HFFc6 (cell line): ENCODE results near the gene SPIRE2. TPM values are rescaled to one million over a fixed set of nuclear protein-coding genes. Genes with fewer than 3 reads are reported as not detected.
"Not testable (repeated sequence)": the region's sequence is repeated elsewhere in the genome, so short reads cannot be mapped to it uniquely, and the experiment has no call there.

Experiments used
- DNase-seq: peaks from one replicate; pipeline ENCODE4 v3.0.0-alpha.2; 2018
- H3K27ac Mint-ChIP-seq: 2 replicates; pipeline ENCODE4 v1.8.0; 2020; ENCODE audit warnings: mild to moderate bottlenecking, mixed read lengths
- H3K27me3 Mint-ChIP-seq: 2 replicates; pipeline ENCODE4 v1.8.0; 2021; ENCODE audit warnings: mild to moderate bottlenecking, moderate library complexity, mixed read lengths; ENCODE audit not compliant: insufficient read depth
- H3K36me3 Mint-ChIP-seq: 2 replicates; pipeline ENCODE4 v1.8.0; 2021; ENCODE audit warnings: low read depth, mixed read lengths
- H3K4me1 Mint-ChIP-seq: 2 replicates; pipeline ENCODE4 v1.8.0; 2020; ENCODE audit warnings: low read depth, mixed read lengths
- H3K4me3 Mint-ChIP-seq: 2 replicates; pipeline ENCODE4 v1.8.0; 2020; ENCODE audit warnings: mild to moderate bottlenecking, moderate library complexity, mixed read lengths
- H3K9me3 Mint-ChIP-seq: 2 replicates; pipeline ENCODE4 v1.8.0; 2020; ENCODE audit warnings: mild to moderate bottlenecking, mixed read lengths
- long read RNA-seq: library from polyadenylated mRNA; unstranded; transcript quantifications from one replicate; pipeline ENCODE4 v2.0.0, GENCODE V29; 2019
- total RNA-seq, 6 experiments: library from RNA; stranded (reverse); fragmentation: NEBNext Ultra II Directional; extraction: Animal tissue kit (Norgen Biotek cat#: 25700); gene quantifications; 2 replicates in 1 of 6; 3 replicates in 5 of 6; pipeline ENCODE4 v1.2.3, GENCODE V29; 2021
- TF ChIP-seq, protein P1 (sequence below): fragments of 200-600 bp; sonication (generic); IDR thresholded peaks from 2 replicates; pipeline ENCODE4 v1.5.0; 2021; ENCODE audit warnings: antibody characterized with exemption, mild to moderate bottlenecking

The SPIRE2 gene
- 1 to 10 TPM; 1.5 to 2.5 (median 1.9) TPM for total RNA-seq
- long read RNA-seq, partial matches to known transcripts = 0 of 1 reads
- long read RNA-seq, other reads (novel, unspliced or antisense) = 1 of 1 reads

DNA sequence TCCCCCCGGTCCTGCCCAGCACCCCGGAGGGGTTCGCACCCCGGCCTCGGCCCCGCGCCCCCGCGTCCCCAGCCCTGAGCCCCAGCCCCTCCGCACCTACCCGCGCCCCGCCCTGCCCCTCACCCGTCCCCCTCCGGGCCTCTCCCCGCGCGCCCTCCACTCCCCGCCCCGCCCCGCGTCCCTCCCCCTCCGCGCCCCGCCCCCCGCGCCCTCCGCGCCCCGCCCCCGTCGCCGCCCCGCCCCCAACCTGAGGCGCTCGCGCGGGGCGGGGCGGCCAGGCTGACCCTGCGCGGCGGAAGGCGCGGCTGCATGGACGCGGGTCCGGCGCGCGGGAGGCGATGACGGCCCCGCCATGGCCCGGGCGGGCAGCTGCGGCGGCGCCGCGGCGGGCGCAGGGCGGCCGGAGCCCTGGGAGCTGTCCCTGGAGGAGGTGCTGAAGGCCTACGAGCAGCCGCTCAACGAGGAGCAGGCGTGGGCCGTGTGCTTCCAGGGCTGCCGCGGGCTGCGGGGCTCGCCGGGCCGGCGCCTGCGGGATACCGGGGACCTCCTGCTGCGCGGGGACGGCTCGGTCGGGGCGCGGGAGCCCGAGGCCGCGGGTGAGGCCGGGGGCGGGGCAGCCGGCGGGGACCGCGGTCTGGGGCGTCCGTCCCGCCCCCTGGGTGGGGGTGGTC lies at the start of gene SPIRE2:
TSS of gene SPIRE2 (plus strand) at position 277 of the 671 bp plus-strand sequence. CDS start at position 353, 76 bp downstream.
- no peaks in the 10 kb centered on the region for H3K36me3 Mint-ChIP-seq
- H3K27ac Mint-ChIP-seq = peak within 1 kb of the TSS; percentile 89
- peak; percentile 66 for DNase-seq
- H3K9me3 Mint-ChIP-seq = no peaks in the 10 kb centered on the region
- TF ChIP-seq, protein P1, sequence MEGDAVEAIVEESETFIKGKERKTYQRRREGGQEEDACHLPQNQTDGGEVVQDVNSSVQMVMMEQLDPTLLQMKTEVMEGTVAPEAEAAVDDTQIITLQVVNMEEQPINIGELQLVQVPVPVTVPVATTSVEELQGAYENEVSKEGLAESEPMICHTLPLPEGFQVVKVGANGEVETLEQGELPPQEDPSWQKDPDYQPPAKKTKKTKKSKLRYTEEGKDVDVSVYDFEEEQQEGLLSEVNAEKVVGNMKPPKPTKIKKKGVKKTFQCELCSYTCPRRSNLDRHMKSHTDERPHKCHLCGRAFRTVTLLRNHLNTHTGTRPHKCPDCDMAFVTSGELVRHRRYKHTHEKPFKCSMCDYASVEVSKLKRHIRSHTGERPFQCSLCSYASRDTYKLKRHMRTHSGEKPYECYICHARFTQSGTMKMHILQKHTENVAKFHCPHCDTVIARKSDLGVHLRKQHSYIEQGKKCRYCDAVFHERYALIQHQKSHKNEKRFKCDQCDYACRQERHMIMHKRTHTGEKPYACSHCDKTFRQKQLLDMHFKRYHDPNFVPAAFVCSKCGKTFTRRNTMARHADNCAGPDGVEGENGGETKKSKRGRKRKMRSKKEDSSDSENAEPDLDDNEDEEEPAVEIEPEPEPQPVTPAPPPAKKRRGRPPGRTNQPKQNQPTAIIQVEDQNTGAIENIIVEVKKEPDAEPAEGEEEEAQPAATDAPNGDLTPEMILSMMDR = no peak
- H3K4me1 Mint-ChIP-seq = peaks cover 13% of the 10 kb centered on the region
- H3K27me3 Mint-ChIP-seq = peaks cover 2% of the 10 kb centered on the region
- peak within 1 kb of the TSS; percentile 84 for H3K4me3 Mint-ChIP-seq

DNA sequence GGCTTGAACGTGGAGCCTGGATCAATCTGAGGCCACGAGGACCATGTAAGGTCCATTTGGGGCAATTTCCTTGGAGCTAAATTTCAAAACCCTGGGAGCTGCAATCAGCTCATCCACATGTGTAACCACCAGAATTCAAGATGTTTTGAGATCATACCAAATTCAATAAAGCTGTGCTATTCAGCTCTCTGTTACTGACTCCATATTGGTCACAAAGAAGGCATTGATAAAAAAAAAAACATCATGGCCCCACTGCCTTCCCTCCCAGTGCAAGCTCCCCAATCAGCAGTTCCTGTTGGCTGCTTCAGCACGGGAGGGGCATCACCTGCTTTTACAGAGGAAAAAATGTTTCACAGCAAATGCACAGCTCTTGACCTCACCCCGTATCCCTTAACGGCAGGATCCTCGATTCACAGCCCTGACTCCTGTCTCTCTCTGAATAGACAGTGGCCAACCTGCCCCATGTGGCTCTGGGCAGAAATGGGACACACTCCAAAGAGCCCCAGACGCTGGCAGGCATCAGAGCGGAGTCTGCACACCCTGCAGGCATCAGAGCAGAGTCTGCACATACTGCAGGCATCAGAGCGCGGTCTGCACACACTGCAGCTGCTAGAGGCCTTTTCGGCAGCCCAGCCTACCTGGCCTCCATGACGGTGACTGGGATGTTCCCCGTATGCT lies 48.9 kb upstream of the SPIRE2 start:
- no peak overlapping the region for H3K27ac Mint-ChIP-seq
- H3K4me3 Mint-ChIP-seq = no peak overlapping the region
- H3K9me3 Mint-ChIP-seq = no peaks in the 10 kb centered on the region
- H3K36me3 Mint-ChIP-seq = peaks cover 24% of the 10 kb centered on the region; the same call in 1 of the 2 replicates
- DNase-seq = no peak
- no peaks in the 10 kb centered on the region for H3K27me3 Mint-ChIP-seq
- TF ChIP-seq, protein P1 = no peak
- H3K4me1 Mint-ChIP-seq = no peaks in the 10 kb centered on the region

GRCh38 chr16:89779909-89780305 lies 48.4 kb upstream of the SPIRE2 start:
- DNase-seq = no peak
- Mint-ChIP-seq H3K36me3 (peaks cover 28% of the 10 kb centered on the region; the same call in 1 of the 2 replicates), H3K4me3 (no peak overlapping the region), H3K4me1 (no peaks in the 10 kb centered on the region), H3K27me3 (no peaks in the 10 kb centered on the region), H3K9me3 (no peaks in the 10 kb centered on the region), H3K27ac (no peak overlapping the region)
- TF ChIP-seq, protein P1 = no peak

DNA sequence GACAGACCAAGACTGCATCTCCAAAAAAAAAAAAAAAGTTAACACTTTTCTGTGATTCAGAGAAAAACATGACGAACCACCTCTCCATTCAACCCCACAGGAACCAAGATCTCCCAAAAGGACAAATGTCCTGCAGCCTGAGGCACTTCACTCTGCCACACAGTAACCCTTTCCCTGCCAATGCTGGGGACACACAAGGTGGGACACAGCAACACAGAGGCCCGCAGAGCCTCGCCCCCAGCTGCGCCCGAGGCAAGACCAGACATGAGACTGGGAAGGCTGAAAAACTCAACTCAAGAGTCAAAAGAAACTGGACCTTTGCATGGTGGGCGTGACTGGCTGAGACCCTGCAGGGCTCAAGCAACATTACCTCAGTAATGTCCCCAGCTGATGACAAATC lies 45.8 kb upstream of the SPIRE2 start:
- H3K4me1 Mint-ChIP-seq = no peaks in the 10 kb centered on the region
- peaks cover 31% of the 10 kb centered on the region; the same call in 1 of the 2 replicates for H3K36me3 Mint-ChIP-seq
- H3K9me3 Mint-ChIP-seq = no peaks in the 10 kb centered on the region
- H3K27me3 Mint-ChIP-seq = no peaks in the 10 kb centered on the region
- no peak for DNase-seq
- H3K27ac Mint-ChIP-seq = no peak overlapping the region
- H3K4me3 Mint-ChIP-seq = no peak overlapping the region
- TF ChIP-seq, protein P1 = no peak

DNA sequence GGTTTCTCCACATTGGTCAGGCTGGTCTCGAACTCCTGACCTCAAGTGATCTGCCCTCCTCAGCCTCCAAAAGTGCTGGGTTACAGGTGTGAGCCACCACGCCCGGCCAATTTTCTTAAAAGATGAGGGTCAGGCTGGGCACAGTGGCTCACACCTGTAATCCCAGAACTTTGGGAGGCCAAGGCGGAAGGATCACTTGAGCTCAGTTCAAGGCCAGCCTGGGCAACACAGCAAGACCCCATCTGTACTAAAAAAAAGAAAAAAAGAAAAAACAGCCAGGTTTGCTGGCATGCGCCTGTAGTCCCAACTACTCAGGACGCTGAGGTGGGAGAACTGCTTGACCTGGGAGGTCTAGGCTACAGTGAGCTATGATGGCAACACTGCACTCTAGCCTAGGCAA lies 44.3 kb upstream of the SPIRE2 start:
- not testable (repeated sequence) for DNase-seq, H3K27me3 Mint-ChIP-seq, H3K9me3 Mint-ChIP-seq, H3K4me3 Mint-ChIP-seq, H3K27ac Mint-ChIP-seq, H3K4me1 Mint-ChIP-seq
- H3K36me3 Mint-ChIP-seq = peaks cover 28% of the 10 kb centered on the region; the same call in 1 of the 2 replicates

DNA sequence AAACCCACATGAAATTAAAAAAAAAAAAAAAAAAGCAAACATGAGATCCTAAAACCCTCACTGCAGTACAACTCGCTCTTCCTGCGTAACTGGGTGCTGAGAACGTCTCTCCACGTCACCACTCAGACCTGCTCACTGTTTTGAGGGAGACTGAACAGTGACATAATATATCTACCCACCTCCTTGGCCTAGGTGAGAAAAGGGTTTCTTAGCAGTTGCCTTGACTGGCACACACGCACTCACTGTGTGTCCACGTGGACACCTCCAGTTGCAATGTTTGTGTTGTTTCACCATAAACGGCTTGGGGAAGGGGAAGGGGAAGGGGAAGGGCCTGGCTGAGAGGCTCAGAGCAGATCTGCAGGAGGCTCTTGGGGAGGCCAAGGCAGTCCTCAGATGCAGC lies 43.9 kb upstream of the SPIRE2 start:
- Mint-ChIP-seq H3K4me1 (no peaks in the 10 kb centered on the region), H3K27ac (no peak overlapping the region), H3K27me3 (0 out of 2 replicates have a peak, but pooled peaks cover 2% of the 10 kb centered on the region), H3K4me3 (no peak overlapping the region), H3K9me3 (no peaks in the 10 kb centered on the region), H3K36me3 (peaks cover 23% of the 10 kb centered on the region; the same call in 1 of the 2 replicates)
- TF ChIP-seq, protein P1 = no peak
- DNase-seq = no peak
